Esophagus (tissue), 2 donors: ENCODE data around the gene NEGR1. TPM values are rescaled to one million over a fixed set of nuclear protein-coding genes. Genes with fewer than 3 reads are reported as not detected.

Source experiments
- H3K27ac ChIP-seq, 2 donors: one replicate each; pipeline ENCODE4 v1.5.1; 2013; ENCODE audit warnings: low read depth in 2 of 2, mild to moderate bottlenecking in 2 of 2, inconsistent platforms in 1 of 2, low read length in 1 of 2, moderate library complexity in 1 of 2
- H3K27me3 ChIP-seq, 2 donors: one replicate each; pipeline ENCODE4 v1.6.1; 2013; ENCODE audit warnings: low read length in 2 of 2, control low read depth in 1 of 2, mild to moderate bottlenecking in 1 of 2; ENCODE audit not compliant: insufficient read depth in 2 of 2, control insufficient read depth in 1 of 2
- H3K36me3 ChIP-seq, 2 donors: one replicate each; pipeline ENCODE4 v1.6.1; 2013; ENCODE audit warnings: low read length in 1 of 2; ENCODE audit not compliant: control insufficient read depth in 2 of 2, insufficient read depth in 2 of 2
- H3K4me1 ChIP-seq, 2 donors: one replicate each; pipeline ENCODE4 v1.6.1; 2013; ENCODE audit warnings: low read length in 1 of 2; ENCODE audit not compliant: control insufficient read depth in 2 of 2, insufficient read depth in 2 of 2
- H3K4me3 ChIP-seq, 2 donors: one replicate each; pipeline ENCODE4 v1.5.1; 2013; ENCODE audit warnings: low read length in 2 of 2, mild to moderate bottlenecking in 2 of 2, low read depth in 1 of 2, moderate library complexity in 1 of 2
- H3K9me3 ChIP-seq, 2 donors: one replicate each; pipeline ENCODE4 v1.6.1; 2013; ENCODE audit warnings: mild to moderate bottlenecking in 2 of 2, low read depth in 1 of 2, low read length in 1 of 2, moderate library complexity in 1 of 2; ENCODE audit not compliant: control insufficient read depth in 2 of 2, insufficient read depth in 1 of 2
- WGBS, 2 donors: extraction: QIAGEN DNeasy Blood & Tissue Kit; methylation state at CpG; one replicate each; pipeline ENCODE4 v1.1.7; 2013; 5-methylcytosine and 5-hydroxymethylcytosine counted together
- polyA plus RNA-seq, 2 donors: library from polyadenylated mRNA; stranded (reverse); fragments of 200-250 nt; gene quantifications; one replicate each; pipeline ENCODE4 v1.2.3, GENCODE V29; 2013
- donor health status: healthy with polysubstance abuse.
- donor health status: Bipolar disorder and iron deficiency.

NEGR1 gene
- polyA plus RNA-seq, 2 donors, result 0.59 to 1.4 TPM

GRCh38 chr1:71488555-71489252 lies 793.6 kb downstream of the NEGR1 start:
- Histone ChIP-seq H3K36me3 (no peaks in the 10 kb centered on the region), H3K9me3 (no peaks in the 10 kb centered on the region), H3K4me1 (no peaks in the 10 kb centered on the region), H3K27me3 (no peaks in the 10 kb centered on the region), H3K27ac (no peak overlapping the region), H3K4me3 (no peak overlapping the region)
- WGBS, 2 donors, result 36 to 38% methylated on average over 3 of the region's 3 CpGs

- Histone ChIP-seq H3K27me3 (no peaks in the 10 kb centered on the region), H3K27ac (no peak overlapping the region), H3K36me3 (no peaks in the 10 kb centered on the region), H3K9me3 (no peaks in the 10 kb centered on the region), H3K4me1 (no peaks in the 10 kb centered on the region), H3K4me3 (no peak overlapping the region)
- WGBS, 2 donors, result 49 to 53% methylated on average over 2 of the region's 2 CpGs
These were observed 809.0 kb downstream of the NEGR1 start for GRCh38 chr1:71473331-71473730.

GRCh38 chr1:71465093-71465492 lies 817.2 kb downstream of the NEGR1 start:
- WGBS, 2 donors, result 84 to 94% methylated on average over 2 of the region's 2 CpGs
- Histone ChIP-seq H3K36me3 (no peaks in the 10 kb centered on the region), H3K4me1 (no peaks in the 10 kb centered on the region), H3K27ac (no peak overlapping the region), H3K4me3 (no peak overlapping the region), H3K9me3 (no peaks in the 10 kb centered on the region), H3K27me3 (no peaks in the 10 kb centered on the region)

- H3K36me3 ChIP-seq, result no peaks in the 10 kb centered on the region
- WGBS, 2 donors, result 90 to 94% methylated on average over 1 of the region's 1 CpG
- no peaks in the 10 kb centered on the region for H3K9me3 ChIP-seq
- no peaks in the 10 kb centered on the region for H3K27me3 ChIP-seq
- no peaks in the 10 kb centered on the region for H3K4me1 ChIP-seq
- H3K27ac ChIP-seq, result no peak overlapping the region
- no peak overlapping the region for H3K4me3 ChIP-seq
These were observed 818.3 kb downstream of the NEGR1 start for GRCh38 chr1:71464016-71464415.

GRCh38 chr1:71463144-71463543 lies 819.2 kb downstream of the NEGR1 start:
- Histone ChIP-seq H3K9me3 (no peaks in the 10 kb centered on the region), H3K4me3 (no peak overlapping the region), H3K4me1 (no peaks in the 10 kb centered on the region), H3K27me3 (no peaks in the 10 kb centered on the region), H3K36me3 (no peaks in the 10 kb centered on the region), H3K27ac (no peak overlapping the region)
- 46 to 47% methylated on average over 5 of the region's 5 CpGs for WGBS, 2 donors

GRCh38 chr1:71462247-71462646 lies 820.1 kb downstream of the NEGR1 start:
- Histone ChIP-seq H3K4me1 (no peaks in the 10 kb centered on the region), H3K36me3 (no peaks in the 10 kb centered on the region), H3K27me3 (no peaks in the 10 kb centered on the region), H3K4me3 (no peak overlapping the region), H3K9me3 (no peaks in the 10 kb centered on the region), H3K27ac (no peak overlapping the region)

GRCh38 chr1:71461416-71461815 lies 820.9 kb downstream of the NEGR1 start:
- no peak overlapping the region for H3K27ac ChIP-seq
- H3K4me1 ChIP-seq, result no peaks in the 10 kb centered on the region
- no peak overlapping the region for H3K4me3 ChIP-seq
- H3K27me3 ChIP-seq, result no peaks in the 10 kb centered on the region
- H3K9me3 ChIP-seq, result no peaks in the 10 kb centered on the region
- 49 to 53% methylated on average over 2 of the region's 2 CpGs for WGBS, 2 donors
- H3K36me3 ChIP-seq, result no peaks in the 10 kb centered on the region

GRCh38 chr1:71448444-71448843 lies 833.9 kb downstream of the NEGR1 start:
- no peak overlapping the region for H3K27ac ChIP-seq
- WGBS, 2 donors, result 80 to 88% methylated on average over 8 of the region's 8 CpGs
- no peaks in the 10 kb centered on the region for H3K27me3 ChIP-seq
- no peaks in the 10 kb centered on the region for H3K4me1 ChIP-seq
- no peaks in the 10 kb centered on the region for H3K9me3 ChIP-seq
- H3K4me3 ChIP-seq, result no peak overlapping the region
- no peaks in the 10 kb centered on the region for H3K36me3 ChIP-seq

- no peaks in the 10 kb centered on the region for H3K4me1 ChIP-seq
- no peak overlapping the region for H3K4me3 ChIP-seq
- no peaks in the 10 kb centered on the region for H3K27me3 ChIP-seq
- no peaks in the 10 kb centered on the region for H3K9me3 ChIP-seq
- no peak overlapping the region for H3K27ac ChIP-seq
- WGBS, 2 donors, result 64 to 69% methylated on average over 2 of the region's 2 CpGs
- H3K36me3 ChIP-seq, result no peaks in the 10 kb centered on the region
These were observed 843.7 kb downstream of the NEGR1 start for GRCh38 chr1:71438626-71439025.

GRCh38 chr1:71435951-71436350 lies 846.4 kb downstream of the NEGR1 start:
- Histone ChIP-seq H3K4me1 (no peaks in the 10 kb centered on the region), H3K4me3 (no peak overlapping the region), H3K9me3 (no peaks in the 10 kb centered on the region), H3K27me3 (no peaks in the 10 kb centered on the region), H3K27ac (no peak overlapping the region), H3K36me3 (no peaks in the 10 kb centered on the region)
